HepG2 (cell line): Measurements from ENCODE around the gene ARHGEF7. TPM values are rescaled to one million over a fixed set of nuclear protein-coding genes. Genes with fewer than 3 reads are reported as not detected.

Experiments
- ATAC-seq: fragments of 200-7000 bp; cut with Tn5 transposase; 3 replicates; pipeline ENCODE4 v1.9.1; 2020; ENCODE audit warnings: mild to moderate bottlenecking, moderate library complexity
- BruUV-seq: library from RNA; stranded (reverse); fragments of 400-500 nt; replicated peaks from 2 replicates; lab custom pipeline; 2021; lab: Mats Ljungman, UMichigan
- CTCF ChIA-PET: fragments of 300-600 bp; formaldehyde crosslinking; extraction: SDS; loops from one replicate; lab custom pipeline; 2021; ENCODE audit warnings: low total read pairs, inconsistent platforms, low intra/inter-chr PET ratio; lab: Yijun Ruan, JAX
- POLR2A ChIA-PET: fragments of 350-600 bp; sonication (Branson Sonifier 250); formaldehyde crosslinking; loops from one replicate; lab custom pipeline; 2020; ENCODE audit warnings: antibody characterized with exemption, inconsistent platforms; lab: Yijun Ruan, JAX
- DNase-seq: peaks from one replicate; pipeline ENCODE4 v3.0.0-alpha.2; 2015; ENCODE audit warnings: low spot score
- FAIRE-seq: peaks from 3 replicates; lab custom pipeline; 2011; peaks lifted over from hg19 to GRCh38; lab: Jason Lieb, UNC
- H2AFZ ChIP-seq: one replicate; pipeline ENCODE4 v1.6.1; 2011; ENCODE audit warnings: low read length, inconsistent platforms
- H3K27ac ChIP-seq: fragments of 300-600 bp; 3 replicates; pipeline ENCODE4 v1.8.0; 2011; ENCODE audit warnings: mixed run types, mild to moderate bottlenecking, mixed read lengths, low read length, inconsistent platforms; ENCODE audit not compliant: insufficient read depth; ENCODE audit errors: extremely low read length
- H3K27me3 ChIP-seq, 2 experiments: fragments of 200-600 bp in 1 of 2; 2 replicates in 1 of 2; 3 replicates in 1 of 2; pipeline versions ENCODE4 v1.6.0 to v1.8.0; 2011; ENCODE audit warnings: low read length in 2 of 2, mild to moderate bottlenecking in 2 of 2, moderate library complexity in 2 of 2, inconsistent platforms in 1 of 2; ENCODE audit not compliant: insufficient read depth in 2 of 2, control insufficient read depth in 1 of 2
- H3K36me3 ChIP-seq, 2 experiments: fragments of 200-600 bp in 1 of 2; replicated peaks in 1 of 2; 2 replicates in 1 of 2; 3 replicates in 1 of 2; pipeline versions ENCODE4 v1.5.1 to v1.8.0; 2011; ENCODE audit warnings: low read length in 2 of 2, inconsistent platforms in 1 of 2; ENCODE audit not compliant: insufficient read depth in 2 of 2, control insufficient read depth in 1 of 2
- H3K4me1 ChIP-seq: 2 replicates; pipeline ENCODE4 v1.5.1; 2012; ENCODE audit warnings: low read length, inconsistent platforms; ENCODE audit not compliant: insufficient read depth
- H3K4me2 ChIP-seq: 2 replicates; pipeline ENCODE4 v1.6.0; 2011; ENCODE audit warnings: low read depth, low read length, inconsistent platforms
- H3K4me3 ChIP-seq, 3 experiments: fragments of 200-600 bp in 1 of 3; sonication (generic), shearing (Covaris generic) in 1 of 3; replicated peaks in 1 of 3; 2 replicates each; pipeline ENCODE4 v1.5.1; 2011 to 2016; ENCODE audit warnings: low read length in 3 of 3, inconsistent platforms in 2 of 3, low read depth in 2 of 3, mild to moderate bottlenecking in 2 of 3, control low read depth in 1 of 3, mixed read lengths in 1 of 3; ENCODE audit not compliant: insufficient read depth in 1 of 3
- H3K79me2 ChIP-seq: one replicate; pipeline ENCODE4 v1.6.1; 2011; ENCODE audit warnings: low read length, inconsistent platforms; ENCODE audit not compliant: insufficient read depth
- H3K9ac ChIP-seq: 2 replicates; pipeline ENCODE4 v1.6.0; 2011; ENCODE audit warnings: mild to moderate bottlenecking, low read depth, low read length, inconsistent platforms; ENCODE audit not compliant: insufficient read depth
- H3K9me3 ChIP-seq: 2 replicates; pipeline ENCODE4 v1.5.1; 2012; ENCODE audit warnings: mild to moderate bottlenecking, low read length
- H4K20me1 ChIP-seq: 2 replicates; pipeline ENCODE4 v1.6.0; 2011; ENCODE audit warnings: inconsistent platforms, mild to moderate bottlenecking, low read length, moderate library complexity; ENCODE audit not compliant: insufficient read depth
- CAMTA2 ChIP-seq: sonication (generic); formaldehyde crosslinking; IDR thresholded peaks from 2 replicates; pipeline ENCODE4 v1.4.0; 2020; ENCODE audit warnings: mild to moderate bottlenecking, missing genetic modification reagents, borderline replicate concordance
- CHCHD3 ChIP-seq: sonication (generic); formaldehyde crosslinking; IDR thresholded peaks from 2 replicates; pipeline ENCODE4 v1.8.0; 2022; ENCODE audit warnings: mild to moderate bottlenecking, missing genetic modification reagents, moderate library complexity
- FOXM1 ChIP-seq: sonication (generic); formaldehyde crosslinking; IDR thresholded peaks from 2 replicates; pipeline ENCODE4 v1.5.0; 2020; ENCODE audit warnings: missing genetic modification reagents
- NFE2 ChIP-seq: sonication (generic); formaldehyde crosslinking; IDR thresholded peaks from 2 replicates; pipeline ENCODE4 v1.4.0; 2020; ENCODE audit warnings: missing genetic modification reagents
- PPARG ChIP-seq: conservative IDR thresholded peaks from 2 replicates; pipeline ENCODE4 v1.6.1; 2016; ENCODE audit warnings: missing biosample characterization, missing genetic modification reagents
- ZNF350 ChIP-seq: sonication (generic); formaldehyde crosslinking; IDR thresholded peaks from 2 replicates; pipeline ENCODE4 v1.4.0; 2020; ENCODE audit warnings: mild to moderate bottlenecking, low read depth, missing genetic modification reagents, borderline replicate concordance
- WGBS: methylation state at CpG from one replicate; pipeline ENCODE4 v1.1.6; 2017; ENCODE audit warnings: low lambda C conversion rate; 5-methylcytosine and 5-hydroxymethylcytosine counted together
- in situ Hi-C: cut with HindIII; loops from 2 replicates; pipeline ENCODE4 v1.10.0; 2017; ENCODE audit warnings: low pct_unique_long_range_greater_than_20kb; ENCODE audit not compliant: extremely low pct_ligation_motif_present
- intact Hi-C: fragments of 100-400 bp; cut with micrococcal nuclease; formaldehyde crosslinking; loops from one replicate; pipeline ENCODE4 v1.10.0; 2022; ENCODE audit not compliant: unreplicated experiment
- polyA plus RNA-seq, 8 experiments: library from polyadenylated mRNA; depleted of rRNA in 3 of 8; stranded (reverse) in 7 of 8; unstranded in 1 of 8; fragments of >200 nt; fragmentation: Illumina TruSeq in 4 of 8; extraction: Trizol in 4 of 8; gene quantifications; 2 replicates each; pipeline versions ENCODE4 v1.2.1 to v1.2.3, GENCODE V29; 2011 to 2016; ENCODE audit warnings: low read depth in 4 of 8, missing spikeins in 1 of 8, mixed read lengths in 1 of 8; ENCODE audit not compliant: insufficient read depth in 1 of 8
- total RNA-seq, 5 experiments: library from RNA; depleted of rRNA; stranded (reverse); fragments of >200 nt; fragmentation: Illumina TruSeq; extraction: Trizol; gene quantifications; 2 replicates each; pipeline ENCODE4 v1.2.3, GENCODE V29; 2016; ENCODE audit warnings: low read depth in 1 of 5
- TF ChIP-seq, protein P1 (sequence below): sonication (generic); formaldehyde crosslinking; IDR thresholded peaks from 2 replicates; pipeline ENCODE4 v1.4.0; 2020; ENCODE audit warnings: missing genetic modification reagents
- TF ChIP-seq, protein P2 (sequence below): sonication (generic); formaldehyde crosslinking; IDR thresholded peaks from 2 replicates; pipeline ENCODE4 v1.4.0; 2020; ENCODE audit warnings: missing genetic modification reagents, borderline replicate concordance
- TF ChIP-seq, protein P3 (sequence below): sonication (generic); formaldehyde crosslinking; IDR thresholded peaks from 2 replicates; pipeline ENCODE4 v1.4.0; 2020; ENCODE audit warnings: mild to moderate bottlenecking, missing genetic modification reagents

The ARHGEF7 gene
- total and polyA plus RNA-seq, 2 of the 13 experiments (the other 11 are each of a cell fraction or from before 2014, with no cell fraction given): 15.7 to 22.3 TPM

DNA sequence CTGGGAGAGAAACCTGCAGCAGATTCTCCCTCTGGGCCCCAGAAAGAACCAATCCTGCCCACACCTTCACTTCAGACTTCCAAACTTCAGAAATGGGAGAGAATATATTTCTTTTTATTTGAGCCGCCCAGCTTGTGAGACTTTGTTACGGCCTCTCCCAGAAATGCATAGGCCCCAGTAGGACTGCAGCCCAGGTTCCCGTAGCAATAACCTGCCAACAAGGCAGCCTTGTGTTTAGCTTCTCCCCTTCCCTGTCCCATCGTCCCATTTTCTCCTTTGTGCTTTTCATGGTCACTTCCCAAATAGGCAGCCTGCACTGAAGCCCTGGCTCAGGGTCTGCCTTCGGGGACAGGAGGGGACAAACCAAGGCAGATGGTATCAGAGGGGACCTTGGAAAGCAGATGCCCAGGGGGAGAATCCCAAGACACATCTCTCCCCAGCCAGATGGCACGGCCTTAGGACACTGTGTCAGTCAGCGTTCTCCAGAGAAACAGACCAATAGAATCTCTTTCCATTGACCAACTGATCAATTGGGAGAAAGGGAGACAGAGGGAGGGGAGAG lies 3.7 kb upstream of the ARHGEF7 start:
- ATAC-seq: no peak
- TF ChIP-seq CAMTA2 (CRISPR knock-in tag) (no peak), NFE2 (no peak), ZNF350 (CRISPR knock-in tag) (no peak), CHCHD3 (CRISPR knock-in tag) (no peak), FOXM1 (CRISPR knock-in tag) (no peak), PPARG (CRISPR knock-in tag) (no peak)
- TF ChIP-seq, protein P1, sequence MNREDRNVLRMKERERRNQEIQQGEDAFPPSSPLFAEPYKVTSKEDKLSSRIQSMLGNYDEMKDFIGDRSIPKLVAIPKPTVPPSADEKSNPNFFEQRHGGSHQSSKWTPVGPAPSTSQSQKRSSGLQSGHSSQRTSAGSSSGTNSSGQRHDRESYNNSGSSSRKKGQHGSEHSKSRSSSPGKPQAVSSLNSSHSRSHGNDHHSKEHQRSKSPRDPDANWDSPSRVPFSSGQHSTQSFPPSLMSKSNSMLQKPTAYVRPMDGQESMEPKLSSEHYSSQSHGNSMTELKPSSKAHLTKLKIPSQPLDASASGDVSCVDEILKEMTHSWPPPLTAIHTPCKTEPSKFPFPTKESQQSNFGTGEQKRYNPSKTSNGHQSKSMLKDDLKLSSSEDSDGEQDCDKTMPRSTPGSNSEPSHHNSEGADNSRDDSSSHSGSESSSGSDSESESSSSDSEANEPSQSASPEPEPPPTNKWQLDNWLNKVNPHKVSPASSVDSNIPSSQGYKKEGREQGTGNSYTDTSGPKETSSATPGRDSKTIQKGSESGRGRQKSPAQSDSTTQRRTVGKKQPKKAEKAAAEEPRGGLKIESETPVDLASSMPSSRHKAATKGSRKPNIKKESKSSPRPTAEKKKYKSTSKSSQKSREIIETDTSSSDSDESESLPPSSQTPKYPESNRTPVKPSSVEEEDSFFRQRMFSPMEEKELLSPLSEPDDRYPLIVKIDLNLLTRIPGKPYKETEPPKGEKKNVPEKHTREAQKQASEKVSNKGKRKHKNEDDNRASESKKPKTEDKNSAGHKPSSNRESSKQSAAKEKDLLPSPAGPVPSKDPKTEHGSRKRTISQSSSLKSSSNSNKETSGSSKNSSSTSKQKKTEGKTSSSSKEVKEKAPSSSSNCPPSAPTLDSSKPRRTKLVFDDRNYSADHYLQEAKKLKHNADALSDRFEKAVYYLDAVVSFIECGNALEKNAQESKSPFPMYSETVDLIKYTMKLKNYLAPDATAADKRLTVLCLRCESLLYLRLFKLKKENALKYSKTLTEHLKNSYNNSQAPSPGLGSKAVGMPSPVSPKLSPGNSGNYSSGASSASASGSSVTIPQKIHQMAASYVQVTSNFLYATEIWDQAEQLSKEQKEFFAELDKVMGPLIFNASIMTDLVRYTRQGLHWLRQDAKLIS (CRISPR knock-in tag): no peak
- TF ChIP-seq, protein P2, sequence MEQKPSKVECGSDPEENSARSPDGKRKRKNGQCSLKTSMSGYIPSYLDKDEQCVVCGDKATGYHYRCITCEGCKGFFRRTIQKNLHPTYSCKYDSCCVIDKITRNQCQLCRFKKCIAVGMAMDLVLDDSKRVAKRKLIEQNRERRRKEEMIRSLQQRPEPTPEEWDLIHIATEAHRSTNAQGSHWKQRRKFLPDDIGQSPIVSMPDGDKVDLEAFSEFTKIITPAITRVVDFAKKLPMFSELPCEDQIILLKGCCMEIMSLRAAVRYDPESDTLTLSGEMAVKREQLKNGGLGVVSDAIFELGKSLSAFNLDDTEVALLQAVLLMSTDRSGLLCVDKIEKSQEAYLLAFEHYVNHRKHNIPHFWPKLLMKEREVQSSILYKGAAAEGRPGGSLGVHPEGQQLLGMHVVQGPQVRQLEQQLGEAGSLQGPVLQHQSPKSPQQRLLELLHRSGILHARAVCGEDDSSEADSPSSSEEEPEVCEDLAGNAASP (CRISPR knock-in tag): no peak
- TF ChIP-seq, protein P3, sequence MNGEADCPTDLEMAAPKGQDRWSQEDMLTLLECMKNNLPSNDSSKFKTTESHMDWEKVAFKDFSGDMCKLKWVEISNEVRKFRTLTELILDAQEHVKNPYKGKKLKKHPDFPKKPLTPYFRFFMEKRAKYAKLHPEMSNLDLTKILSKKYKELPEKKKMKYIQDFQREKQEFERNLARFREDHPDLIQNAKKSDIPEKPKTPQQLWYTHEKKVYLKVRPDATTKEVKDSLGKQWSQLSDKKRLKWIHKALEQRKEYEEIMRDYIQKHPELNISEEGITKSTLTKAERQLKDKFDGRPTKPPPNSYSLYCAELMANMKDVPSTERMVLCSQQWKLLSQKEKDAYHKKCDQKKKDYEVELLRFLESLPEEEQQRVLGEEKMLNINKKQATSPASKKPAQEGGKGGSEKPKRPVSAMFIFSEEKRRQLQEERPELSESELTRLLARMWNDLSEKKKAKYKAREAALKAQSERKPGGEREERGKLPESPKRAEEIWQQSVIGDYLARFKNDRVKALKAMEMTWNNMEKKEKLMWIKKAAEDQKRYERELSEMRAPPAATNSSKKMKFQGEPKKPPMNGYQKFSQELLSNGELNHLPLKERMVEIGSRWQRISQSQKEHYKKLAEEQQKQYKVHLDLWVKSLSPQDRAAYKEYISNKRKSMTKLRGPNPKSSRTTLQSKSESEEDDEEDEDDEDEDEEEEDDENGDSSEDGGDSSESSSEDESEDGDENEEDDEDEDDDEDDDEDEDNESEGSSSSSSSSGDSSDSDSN (CRISPR knock-in tag): no peak

More for the DNA sequence above, 3.7 kb upstream of the ARHGEF7 start:
- no peaks in the 10 kb centered on the region for H3K9me3 ChIP-seq
- H3K4me3 ChIP-seq: no peak overlapping the region
- POLR2A ChIA-PET: no interaction called here
- peaks cover 5% of the 10 kb centered on the region for H3K4me1 ChIP-seq
- CTCF ChIA-PET: no interaction called here
- H2AFZ ChIP-seq: no peak overlapping the region
- H4K20me1 ChIP-seq: no peaks in the 10 kb centered on the region
- no peak overlapping the region for H3K9ac ChIP-seq
- DNase-seq: no peak
- BruUV-seq: no TSS peak
- H3K27ac ChIP-seq: no peak overlapping the region
- H3K4me2 ChIP-seq: no peak overlapping the region
- in situ Hi-C loops: no loop called here
- FAIRE-seq: no peak
- no peaks in the 10 kb centered on the region for H3K79me2 ChIP-seq
- no peaks in the 10 kb centered on the region for H3K36me3 ChIP-seq
- H3K27me3 ChIP-seq: peaks cover 13 to 43% of the 10 kb centered on the region in 2 experiments
- 25% methylated on average over 7 of the region's 7 CpGs for WGBS
- intact Hi-C loops: no loop called here
